ENCODE measurements around the gene ACLY. TPM values are rescaled to one million over a fixed set of nuclear protein-coding genes. Genes with fewer than 3 reads are reported as not detected.

Gene ACLY
- total and polyA plus RNA-seq, 2 of the 13 experiments (the other 11 are each of a cell fraction or from before 2014, with no cell fraction given) = 111 to 218 TPM

DNA sequence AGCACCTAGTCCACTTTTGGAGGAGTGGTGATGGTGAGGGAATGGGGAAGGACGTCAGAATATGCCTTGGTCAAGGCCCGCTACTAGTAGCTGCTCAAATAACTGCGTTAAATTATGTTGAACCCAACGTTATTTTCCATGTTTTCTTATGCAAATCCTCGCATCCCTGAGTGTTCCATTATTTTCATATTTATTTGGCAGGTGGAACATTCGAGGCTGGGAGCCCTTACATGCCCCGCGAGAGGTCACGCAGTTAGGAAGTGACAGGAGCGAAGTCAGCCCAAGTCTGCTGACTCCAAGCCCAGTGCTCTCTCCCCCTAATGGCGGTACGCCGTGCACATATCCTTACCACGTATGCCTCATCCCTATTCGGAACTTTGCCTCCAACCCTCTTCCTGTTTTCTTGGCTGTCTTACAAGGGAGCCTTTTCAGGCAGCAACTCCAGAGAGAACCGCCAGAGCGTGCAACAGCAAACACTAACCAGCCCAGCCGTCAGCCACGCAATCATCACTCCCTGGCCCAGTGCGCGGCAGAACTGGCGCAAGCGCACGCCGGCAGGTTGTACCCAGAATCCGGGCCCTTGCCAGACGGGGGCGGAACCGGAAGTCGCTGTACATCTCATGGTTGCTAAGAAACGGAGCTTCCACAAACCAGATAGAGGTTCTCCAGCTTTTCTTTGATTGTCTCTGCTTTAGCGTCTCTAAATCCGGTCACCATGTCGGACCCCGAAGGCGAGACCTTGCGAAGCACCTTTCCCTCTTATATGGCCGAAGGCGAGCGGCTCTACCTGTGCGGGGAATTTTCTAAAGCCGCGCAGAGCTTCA, 11.5 kb upstream of the ACLY start, which contains the start of gene ODAD4 (continued):
- peak; percentile 93 for TF ChIP-seq CCDC6 (CRISPR knock-in tag; IDR thresholded peaks at IDR 0.05)
- no peak for TF ChIP-seq DNMT1 (CRISPR knock-in tag; IDR thresholded peaks at IDR 0.05)
- peak; percentile 97 for TF ChIP-seq MEF2D (CRISPR knock-in tag; IDR thresholded peaks at IDR 0.05)
- no peak for TF ChIP-seq CENPBD1 (CRISPR knock-in tag; IDR thresholded peaks at IDR 0.05; ENCODE audit: borderline replicate concordance, low read depth)
- TF ChIP-seq, protein P1, sequence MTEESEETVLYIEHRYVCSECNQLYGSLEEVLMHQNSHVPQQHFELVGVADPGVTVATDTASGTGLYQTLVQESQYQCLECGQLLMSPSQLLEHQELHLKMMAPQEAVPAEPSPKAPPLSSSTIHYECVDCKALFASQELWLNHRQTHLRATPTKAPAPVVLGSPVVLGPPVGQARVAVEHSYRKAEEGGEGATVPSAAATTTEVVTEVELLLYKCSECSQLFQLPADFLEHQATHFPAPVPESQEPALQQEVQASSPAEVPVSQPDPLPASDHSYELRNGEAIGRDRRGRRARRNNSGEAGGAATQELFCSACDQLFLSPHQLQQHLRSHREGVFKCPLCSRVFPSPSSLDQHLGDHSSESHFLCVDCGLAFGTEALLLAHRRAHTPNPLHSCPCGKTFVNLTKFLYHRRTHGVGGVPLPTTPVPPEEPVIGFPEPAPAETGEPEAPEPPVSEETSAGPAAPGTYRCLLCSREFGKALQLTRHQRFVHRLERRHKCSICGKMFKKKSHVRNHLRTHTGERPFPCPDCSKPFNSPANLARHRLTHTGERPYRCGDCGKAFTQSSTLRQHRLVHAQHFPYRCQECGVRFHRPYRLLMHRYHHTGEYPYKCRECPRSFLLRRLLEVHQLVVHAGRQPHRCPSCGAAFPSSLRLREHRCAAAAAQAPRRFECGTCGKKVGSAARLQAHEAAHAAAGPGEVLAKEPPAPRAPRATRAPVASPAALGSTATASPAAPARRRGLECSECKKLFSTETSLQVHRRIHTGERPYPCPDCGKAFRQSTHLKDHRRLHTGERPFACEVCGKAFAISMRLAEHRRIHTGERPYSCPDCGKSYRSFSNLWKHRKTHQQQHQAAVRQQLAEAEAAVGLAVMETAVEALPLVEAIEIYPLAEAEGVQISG (CRISPR knock-in tag; IDR thresholded peaks at IDR 0.05) = peak; percentile 91
- TF ChIP-seq FOXO1 (CRISPR knock-in tag; IDR thresholded peaks at IDR 0.05) = peak; percentile 89
- TF ChIP-seq, protein P2, sequence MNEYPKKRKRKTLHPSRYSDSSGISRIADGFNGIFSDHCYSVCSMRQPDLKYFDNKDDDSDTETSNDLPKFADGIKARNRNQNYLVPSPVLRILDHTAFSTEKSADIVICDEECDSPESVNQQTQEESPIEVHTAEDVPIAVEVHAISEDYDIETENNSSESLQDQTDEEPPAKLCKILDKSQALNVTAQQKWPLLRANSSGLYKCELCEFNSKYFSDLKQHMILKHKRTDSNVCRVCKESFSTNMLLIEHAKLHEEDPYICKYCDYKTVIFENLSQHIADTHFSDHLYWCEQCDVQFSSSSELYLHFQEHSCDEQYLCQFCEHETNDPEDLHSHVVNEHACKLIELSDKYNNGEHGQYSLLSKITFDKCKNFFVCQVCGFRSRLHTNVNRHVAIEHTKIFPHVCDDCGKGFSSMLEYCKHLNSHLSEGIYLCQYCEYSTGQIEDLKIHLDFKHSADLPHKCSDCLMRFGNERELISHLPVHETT (CRISPR knock-in tag; conservative IDR thresholded peaks at IDR 0.05) = peak; percentile 78; the same call in 1 of the 2 replicates
- peak; percentile 90 for TF ChIP-seq HIVEP1 (CRISPR knock-in tag; IDR thresholded peaks at IDR 0.05)
- TF ChIP-seq NFIB (CRISPR knock-in tag; IDR thresholded peaks at IDR 0.05; ENCODE audit: borderline replicate concordance) = no peak
- TF ChIP-seq, protein P3, sequence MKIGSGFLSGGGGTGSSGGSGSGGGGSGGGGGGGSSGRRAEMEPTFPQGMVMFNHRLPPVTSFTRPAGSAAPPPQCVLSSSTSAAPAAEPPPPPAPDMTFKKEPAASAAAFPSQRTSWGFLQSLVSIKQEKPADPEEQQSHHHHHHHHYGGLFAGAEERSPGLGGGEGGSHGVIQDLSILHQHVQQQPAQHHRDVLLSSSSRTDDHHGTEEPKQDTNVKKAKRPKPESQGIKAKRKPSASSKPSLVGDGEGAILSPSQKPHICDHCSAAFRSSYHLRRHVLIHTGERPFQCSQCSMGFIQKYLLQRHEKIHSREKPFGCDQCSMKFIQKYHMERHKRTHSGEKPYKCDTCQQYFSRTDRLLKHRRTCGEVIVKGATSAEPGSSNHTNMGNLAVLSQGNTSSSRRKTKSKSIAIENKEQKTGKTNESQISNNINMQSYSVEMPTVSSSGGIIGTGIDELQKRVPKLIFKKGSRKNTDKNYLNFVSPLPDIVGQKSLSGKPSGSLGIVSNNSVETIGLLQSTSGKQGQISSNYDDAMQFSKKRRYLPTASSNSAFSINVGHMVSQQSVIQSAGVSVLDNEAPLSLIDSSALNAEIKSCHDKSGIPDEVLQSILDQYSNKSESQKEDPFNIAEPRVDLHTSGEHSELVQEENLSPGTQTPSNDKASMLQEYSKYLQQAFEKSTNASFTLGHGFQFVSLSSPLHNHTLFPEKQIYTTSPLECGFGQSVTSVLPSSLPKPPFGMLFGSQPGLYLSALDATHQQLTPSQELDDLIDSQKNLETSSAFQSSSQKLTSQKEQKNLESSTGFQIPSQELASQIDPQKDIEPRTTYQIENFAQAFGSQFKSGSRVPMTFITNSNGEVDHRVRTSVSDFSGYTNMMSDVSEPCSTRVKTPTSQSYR (CRISPR knock-in tag; IDR thresholded peaks at IDR 0.05; ENCODE audit: borderline replicate concordance) = no peak; the same call in 1 of the 2 replicates
- TF ChIP-seq ZBTB7A (CRISPR knock-in tag; IDR thresholded peaks at IDR 0.05) = no peak
- TF ChIP-seq ZNF747 (CRISPR knock-in tag; IDR thresholded peaks at IDR 0.05; ENCODE audit: borderline replicate concordance) = peak; percentile 92; the same call in 1 of the 2 replicates
- no peak; the same call in 1 of the 2 replicates for TF ChIP-seq KLF9 (CRISPR knock-in tag; IDR thresholded peaks at IDR 0.05; ENCODE audit: low read depth)
- TF ChIP-seq, protein P4, sequence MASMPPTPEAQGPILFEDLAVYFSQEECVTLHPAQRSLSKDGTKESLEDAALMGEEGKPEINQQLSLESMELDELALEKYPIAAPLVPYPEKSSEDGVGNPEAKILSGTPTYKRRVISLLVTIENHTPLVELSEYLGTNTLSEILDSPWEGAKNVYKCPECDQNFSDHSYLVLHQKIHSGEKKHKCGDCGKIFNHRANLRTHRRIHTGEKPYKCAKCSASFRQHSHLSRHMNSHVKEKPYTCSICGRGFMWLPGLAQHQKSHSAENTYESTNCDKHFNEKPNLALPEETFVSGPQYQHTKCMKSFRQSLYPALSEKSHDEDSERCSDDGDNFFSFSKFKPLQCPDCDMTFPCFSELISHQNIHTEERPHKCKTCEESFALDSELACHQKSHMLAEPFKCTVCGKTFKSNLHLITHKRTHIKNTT (CRISPR knock-in tag; IDR thresholded peaks at IDR 0.05) = no peak
- TF ChIP-seq ZNF770 (CRISPR knock-in tag; IDR thresholded peaks at IDR 0.05) = peak; percentile 73
- TF ChIP-seq GZF1 (CRISPR knock-in tag; IDR thresholded peaks at IDR 0.05) = peak; percentile 80; the same call in 1 of the 2 replicates
- TF ChIP-seq, protein P5, sequence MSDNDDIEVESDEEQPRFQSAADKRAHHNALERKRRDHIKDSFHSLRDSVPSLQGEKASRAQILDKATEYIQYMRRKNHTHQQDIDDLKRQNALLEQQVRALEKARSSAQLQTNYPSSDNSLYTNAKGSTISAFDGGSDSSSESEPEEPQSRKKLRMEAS (IDR thresholded peaks at IDR 0.05) = peak; percentile 91

Data from HepG2 (cell line).